ENCODE results near the gene MMP14. TPM values are rescaled to one million over a fixed set of nuclear protein-coding genes. Genes with fewer than 3 reads are reported as not detected.

MMP14 gene
- total and polyA plus RNA-seq, 2 experiments from 2014 or later = 7.0 to 56.4 TPM

DNA sequence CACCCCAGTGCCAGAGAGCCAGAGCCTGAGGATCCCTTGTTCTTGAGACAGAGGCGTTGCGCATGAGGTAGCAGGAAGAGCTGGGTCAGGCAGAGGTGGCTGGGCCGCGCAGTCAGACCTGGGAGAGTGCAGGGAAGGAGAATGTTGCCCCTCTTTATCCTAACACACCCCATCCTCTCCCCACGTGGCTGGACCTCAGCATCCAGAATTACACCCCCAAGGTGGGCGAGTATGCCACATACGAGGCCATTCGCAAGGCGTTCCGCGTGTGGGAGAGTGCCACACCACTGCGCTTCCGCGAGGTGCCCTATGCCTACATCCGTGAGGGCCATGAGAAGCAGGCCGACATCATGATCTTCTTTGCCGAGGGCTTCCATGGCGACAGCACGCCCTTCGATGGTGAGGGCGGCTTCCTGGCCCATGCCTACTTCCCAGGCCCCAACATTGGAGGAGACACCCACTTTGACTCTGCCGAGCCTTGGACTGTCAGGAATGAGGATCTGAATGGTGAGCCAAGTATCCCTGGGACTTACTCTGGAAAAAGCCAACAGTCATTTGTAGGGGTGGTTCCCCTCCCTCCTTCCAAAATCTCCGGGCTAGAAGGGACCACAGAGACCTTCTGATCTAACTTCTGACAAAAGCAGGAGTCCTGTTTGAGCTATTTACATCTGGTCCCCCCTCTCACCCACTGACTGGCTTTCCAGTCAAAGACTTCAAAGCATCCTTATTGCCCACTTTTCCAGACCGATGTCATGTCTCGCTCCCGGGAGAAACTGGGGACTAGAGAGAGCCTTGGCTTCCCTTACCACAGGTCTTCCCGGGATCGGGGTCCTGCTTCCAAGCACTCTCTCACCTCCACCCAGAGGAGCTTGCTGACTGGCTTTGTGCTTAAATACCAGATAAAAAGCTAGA lies 6.1 kb downstream of the MMP14 start (continued):
- TF ChIP-seq, protein P1, sequence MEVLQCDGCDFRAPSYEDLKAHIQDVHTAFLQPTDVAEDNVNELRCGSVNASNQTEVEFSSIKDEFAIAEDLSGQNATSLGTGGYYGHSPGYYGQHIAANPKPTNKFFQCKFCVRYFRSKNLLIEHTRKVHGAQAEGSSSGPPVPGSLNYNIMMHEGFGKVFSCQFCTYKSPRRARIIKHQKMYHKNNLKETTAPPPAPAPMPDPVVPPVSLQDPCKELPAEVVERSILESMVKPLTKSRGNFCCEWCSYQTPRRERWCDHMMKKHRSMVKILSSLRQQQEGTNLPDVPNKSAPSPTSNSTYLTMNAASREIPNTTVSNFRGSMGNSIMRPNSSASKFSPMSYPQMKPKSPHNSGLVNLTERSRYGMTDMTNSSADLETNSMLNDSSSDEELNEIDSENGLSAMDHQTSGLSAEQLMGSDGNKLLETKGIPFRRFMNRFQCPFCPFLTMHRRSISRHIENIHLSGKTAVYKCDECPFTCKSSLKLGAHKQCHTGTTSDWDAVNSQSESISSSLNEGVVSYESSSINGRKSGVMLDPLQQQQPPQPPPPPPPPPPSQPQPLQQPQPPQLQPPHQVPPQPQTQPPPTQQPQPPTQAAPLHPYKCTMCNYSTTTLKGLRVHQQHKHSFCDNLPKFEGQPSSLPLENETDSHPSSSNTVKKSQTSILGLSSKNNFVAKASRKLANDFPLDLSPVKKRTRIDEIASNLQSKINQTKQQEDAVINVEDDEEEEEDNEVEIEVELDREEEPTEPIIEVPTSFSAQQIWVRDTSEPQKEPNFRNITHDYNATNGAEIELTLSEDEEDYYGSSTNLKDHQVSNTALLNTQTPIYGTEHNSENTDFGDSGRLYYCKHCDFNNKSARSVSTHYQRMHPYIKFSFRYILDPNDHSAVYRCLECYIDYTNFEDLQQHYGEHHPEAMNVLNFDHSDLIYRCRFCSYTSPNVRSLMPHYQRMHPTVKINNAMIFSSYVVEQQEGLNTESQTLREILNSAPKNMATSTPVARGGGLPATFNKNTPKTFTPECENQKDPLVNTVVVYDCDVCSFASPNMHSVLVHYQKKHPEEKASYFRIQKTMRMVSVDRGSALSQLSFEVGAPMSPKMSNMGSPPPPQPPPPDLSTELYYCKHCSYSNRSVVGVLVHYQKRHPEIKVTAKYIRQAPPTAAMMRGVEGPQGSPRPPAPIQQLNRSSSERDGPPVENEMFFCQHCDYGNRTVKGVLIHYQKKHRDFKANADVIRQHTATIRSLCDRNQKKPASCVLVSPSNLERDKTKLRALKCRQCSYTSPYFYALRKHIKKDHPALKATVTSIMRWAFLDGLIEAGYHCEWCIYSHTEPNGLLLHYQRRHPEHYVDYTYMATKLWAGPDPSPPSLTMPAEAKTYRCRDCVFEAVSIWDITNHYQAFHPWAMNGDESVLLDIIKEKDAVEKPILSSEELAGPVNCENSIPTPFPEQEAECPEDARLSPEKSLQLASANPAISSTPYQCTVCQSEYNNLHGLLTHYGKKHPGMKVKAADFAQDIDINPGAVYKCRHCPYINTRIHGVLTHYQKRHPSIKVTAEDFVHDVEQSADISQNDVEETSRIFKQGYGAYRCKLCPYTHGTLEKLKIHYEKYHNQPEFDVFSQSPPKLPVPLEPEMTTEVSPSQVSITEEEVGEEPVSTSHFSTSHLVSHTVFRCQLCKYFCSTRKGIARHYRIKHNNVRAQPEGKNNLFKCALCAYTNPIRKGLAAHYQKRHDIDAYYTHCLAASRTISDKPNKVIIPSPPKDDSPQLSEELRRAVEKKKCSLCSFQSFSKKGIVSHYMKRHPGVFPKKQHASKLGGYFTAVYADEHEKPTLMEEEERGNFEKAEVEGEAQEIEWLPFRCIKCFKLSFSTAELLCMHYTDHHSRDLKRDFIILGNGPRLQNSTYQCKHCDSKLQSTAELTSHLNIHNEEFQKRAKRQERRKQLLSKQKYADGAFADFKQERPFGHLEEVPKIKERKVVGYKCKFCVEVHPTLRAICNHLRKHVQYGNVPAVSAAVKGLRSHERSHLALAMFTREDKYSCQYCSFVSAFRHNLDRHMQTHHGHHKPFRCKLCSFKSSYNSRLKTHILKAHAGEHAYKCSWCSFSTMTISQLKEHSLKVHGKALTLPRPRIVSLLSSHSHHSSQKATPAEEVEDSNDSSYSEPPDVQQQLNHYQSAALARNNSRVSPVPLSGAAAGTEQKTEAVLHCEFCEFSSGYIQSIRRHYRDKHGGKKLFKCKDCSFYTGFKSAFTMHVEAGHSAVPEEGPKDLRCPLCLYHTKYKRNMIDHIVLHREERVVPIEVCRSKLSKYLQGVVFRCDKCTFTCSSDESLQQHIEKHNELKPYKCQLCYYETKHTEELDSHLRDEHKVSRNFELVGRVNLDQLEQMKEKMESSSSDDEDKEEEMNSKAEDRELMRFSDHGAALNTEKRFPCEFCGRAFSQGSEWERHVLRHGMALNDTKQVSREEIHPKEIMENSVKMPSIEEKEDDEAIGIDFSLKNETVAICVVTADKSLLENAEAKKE (CRISPR knock-in tag; IDR thresholded peaks at IDR 0.05) = no peak
- no peak for TF ChIP-seq JUNB (IDR thresholded peaks at IDR 0.05; ENCODE audit: unreplicated experiment)
- TF ChIP-seq STAT1 (IDR thresholded peaks at IDR 0.05; ENCODE audit: unreplicated experiment) = no peak
- no peak for TF ChIP-seq EZH2phosphoT487 (IDR thresholded peaks at IDR 0.05; ENCODE audit: unreplicated experiment)
- TF ChIP-seq, protein P2, sequence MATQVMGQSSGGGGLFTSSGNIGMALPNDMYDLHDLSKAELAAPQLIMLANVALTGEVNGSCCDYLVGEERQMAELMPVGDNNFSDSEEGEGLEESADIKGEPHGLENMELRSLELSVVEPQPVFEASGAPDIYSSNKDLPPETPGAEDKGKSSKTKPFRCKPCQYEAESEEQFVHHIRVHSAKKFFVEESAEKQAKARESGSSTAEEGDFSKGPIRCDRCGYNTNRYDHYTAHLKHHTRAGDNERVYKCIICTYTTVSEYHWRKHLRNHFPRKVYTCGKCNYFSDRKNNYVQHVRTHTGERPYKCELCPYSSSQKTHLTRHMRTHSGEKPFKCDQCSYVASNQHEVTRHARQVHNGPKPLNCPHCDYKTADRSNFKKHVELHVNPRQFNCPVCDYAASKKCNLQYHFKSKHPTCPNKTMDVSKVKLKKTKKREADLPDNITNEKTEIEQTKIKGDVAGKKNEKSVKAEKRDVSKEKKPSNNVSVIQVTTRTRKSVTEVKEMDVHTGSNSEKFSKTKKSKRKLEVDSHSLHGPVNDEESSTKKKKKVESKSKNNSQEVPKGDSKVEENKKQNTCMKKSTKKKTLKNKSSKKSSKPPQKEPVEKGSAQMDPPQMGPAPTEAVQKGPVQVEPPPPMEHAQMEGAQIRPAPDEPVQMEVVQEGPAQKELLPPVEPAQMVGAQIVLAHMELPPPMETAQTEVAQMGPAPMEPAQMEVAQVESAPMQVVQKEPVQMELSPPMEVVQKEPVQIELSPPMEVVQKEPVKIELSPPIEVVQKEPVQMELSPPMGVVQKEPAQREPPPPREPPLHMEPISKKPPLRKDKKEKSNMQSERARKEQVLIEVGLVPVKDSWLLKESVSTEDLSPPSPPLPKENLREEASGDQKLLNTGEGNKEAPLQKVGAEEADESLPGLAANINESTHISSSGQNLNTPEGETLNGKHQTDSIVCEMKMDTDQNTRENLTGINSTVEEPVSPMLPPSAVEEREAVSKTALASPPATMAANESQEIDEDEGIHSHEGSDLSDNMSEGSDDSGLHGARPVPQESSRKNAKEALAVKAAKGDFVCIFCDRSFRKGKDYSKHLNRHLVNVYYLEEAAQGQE (IDR thresholded peaks at IDR 0.05; ENCODE audit: unreplicated experiment) = no peak
- no peak for TF ChIP-seq NANOG (IDR thresholded peaks at IDR 0.05; ENCODE audit: borderline replicate concordance)

Measured in GM23338 (cell line).